Adrenal gland (tissue), 12 donors: ENCODE measurements around the gene SLC16A10. TPM values are rescaled to one million over a fixed set of nuclear protein-coding genes. Genes with fewer than 3 reads are reported as not detected.
"Not testable (repeated sequence)": the region's sequence is repeated elsewhere in the genome, so short reads cannot be mapped to it uniquely, and the experiment has no call there.

Experiments
- DNase-seq, 7 donors: peaks; one replicate each; pipeline ENCODE4 v3.0.0-alpha.2; 2019 to 2020
- H3K27ac ChIP-seq, 5 donors: fragments of 200-600 bp; sonication (generic) in 4 of 5; 1 replicate in 3 of 5; 2 replicates in 2 of 5; pipeline versions ENCODE4 v1.5.1 to v1.8.0; 2016 to 2020; ENCODE audit warnings: mild to moderate bottlenecking in 1 of 5
- H3K27me3 ChIP-seq: fragments of 200-600 bp; 2 replicates; pipeline ENCODE4 v1.8.0; 2021
- H3K36me3 ChIP-seq, 2 donors: fragments of 200-600 bp; replicated peaks in 1 of 2; 1 replicate in 1 of 2; 2 replicates in 1 of 2; pipeline versions ENCODE4 v1.5.1 to v1.8.0; 2018 to 2022
- H3K4me1 ChIP-seq, 2 donors: fragments of 200-600 bp; replicated peaks in 1 of 2; 1 replicate in 1 of 2; 2 replicates in 1 of 2; pipeline versions ENCODE4 v1.5.1 to v1.8.0; 2018 to 2021
- H3K4me3 ChIP-seq, 4 donors: fragments of 200-600 bp; sonication (generic) in 3 of 4; one replicate each; pipeline ENCODE4 v1.5.1; 2016 to 2018
- H3K9me3 ChIP-seq, 3 donors: fragments of 200-600 bp; sonication (generic) in 1 of 3; replicated peaks in 1 of 3; 1 replicate in 2 of 3; 2 replicates in 1 of 3; pipeline versions ENCODE4 v1.5.1 to v1.8.0; 2016 to 2021
- POLR2A ChIP-seq, 2 donors: fragments of 450-650 bp; IDR thresholded peaks; one replicate each; pipeline ENCODE4 v1.6.1; 2017; ENCODE audit warnings: antibody characterized with exemption in 2 of 2, mild to moderate bottlenecking in 2 of 2, moderate library complexity in 1 of 2
- WGBS, 4 donors: extraction: QIAGEN DNeasy Blood & Tissue Kit in 2 of 4; methylation state at CpG; one replicate each; pipeline versions ENCODE4 v1.1.5 to v1.1.7; 2013 to 2017; 5-methylcytosine and 5-hydroxymethylcytosine counted together
- intact Hi-C, 2 donors: fragments of 100-400 bp; cut with DNase I; formaldehyde crosslinking; loops; one replicate each; pipeline versions ENCODE4 v1.14.1 to v1.15.0; 2022 to 2023
- polyA plus RNA-seq, 3 donors: library from polyadenylated mRNA; stranded (reverse); fragments of 200-250 nt in 2 of 3; fragments of 350-450 nt in 1 of 3; fragmentation: Illumina TruSeq in 1 of 3; extraction: RNeasy Lipid Tissue Mini Kit (QIAGEN cat#74804) in 1 of 3; gene quantifications; one replicate each; pipeline ENCODE4 v1.2.3, GENCODE V29; 2013 to 2014
- total RNA-seq, 9 donors: library from RNA; depleted of rRNA in 4 of 9; stranded (reverse); fragments of >200 nt in 4 of 9; fragments of 120-200 nt in 1 of 9; fragmentation: NEBNext Ultra II Directional in 1 of 9; extraction: Animal tissue kit (Norgen Biotek cat#: 25700) in 1 of 9; gene quantifications; one replicate each; pipeline versions ENCODE4 v1.1.0 to v1.2.4, GENCODE V29; 2013 to 2023
- TF ChIP-seq, protein P1 (sequence below), 6 experiments: fragments of 450-650 bp in 4 of 6; fragments of 200-600 bp in 2 of 6; sonication (generic) in 1 of 6; IDR thresholded peaks; 1 replicate in 5 of 6; 2 replicates in 1 of 6; pipeline versions ENCODE4 v1.5.1 to v1.8.0; 2016 to 2021; ENCODE audit warnings: antibody characterized with exemption in 6 of 6, mild to moderate bottlenecking in 2 of 6, moderate library complexity in 1 of 6
- donor health status: healthy with polysubstance abuse.
- donor health status: Bipolar disorder and iron deficiency.
- donor health status: DM: yes; HTN: yes; CAD: no.
- donor health status: DM: no; HTN: no; CAD: no.
- donor health status: DM: no; HTN: no; CAD: no.
- donor health status: DM: yes; HTN: yes; CAD: no.

The SLC16A10 gene
- total and polyA plus RNA-seq, 12 donors = 4.6 to 97.0 (median 24.9) TPM

GRCh38 chr6:111199935-111200334 lies 112.6 kb downstream of the SLC16A10 start:
- Histone ChIP-seq H3K4me3 (no peak overlapping the region), H3K9me3 (no peaks in the 10 kb centered on the region), H3K4me1 (no peaks in the 10 kb centered on the region), H3K36me3 (no peaks in the 10 kb centered on the region), H3K27me3 (no peaks in the 10 kb centered on the region), H3K27ac (no peak overlapping the region)
- intact Hi-C loops = no loop called here
- TF ChIP-seq POLR2A (IDR thresholded peaks at IDR 0.05) = no peak
- TF ChIP-seq, protein P1, sequence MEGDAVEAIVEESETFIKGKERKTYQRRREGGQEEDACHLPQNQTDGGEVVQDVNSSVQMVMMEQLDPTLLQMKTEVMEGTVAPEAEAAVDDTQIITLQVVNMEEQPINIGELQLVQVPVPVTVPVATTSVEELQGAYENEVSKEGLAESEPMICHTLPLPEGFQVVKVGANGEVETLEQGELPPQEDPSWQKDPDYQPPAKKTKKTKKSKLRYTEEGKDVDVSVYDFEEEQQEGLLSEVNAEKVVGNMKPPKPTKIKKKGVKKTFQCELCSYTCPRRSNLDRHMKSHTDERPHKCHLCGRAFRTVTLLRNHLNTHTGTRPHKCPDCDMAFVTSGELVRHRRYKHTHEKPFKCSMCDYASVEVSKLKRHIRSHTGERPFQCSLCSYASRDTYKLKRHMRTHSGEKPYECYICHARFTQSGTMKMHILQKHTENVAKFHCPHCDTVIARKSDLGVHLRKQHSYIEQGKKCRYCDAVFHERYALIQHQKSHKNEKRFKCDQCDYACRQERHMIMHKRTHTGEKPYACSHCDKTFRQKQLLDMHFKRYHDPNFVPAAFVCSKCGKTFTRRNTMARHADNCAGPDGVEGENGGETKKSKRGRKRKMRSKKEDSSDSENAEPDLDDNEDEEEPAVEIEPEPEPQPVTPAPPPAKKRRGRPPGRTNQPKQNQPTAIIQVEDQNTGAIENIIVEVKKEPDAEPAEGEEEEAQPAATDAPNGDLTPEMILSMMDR (IDR thresholded peaks at IDR 0.05) = no peak
- no peak for DNase-seq
- WGBS, 4 donors = 70 to 91% (median 84%) methylated on average over 1 of the region's 1 CpG

DNA sequence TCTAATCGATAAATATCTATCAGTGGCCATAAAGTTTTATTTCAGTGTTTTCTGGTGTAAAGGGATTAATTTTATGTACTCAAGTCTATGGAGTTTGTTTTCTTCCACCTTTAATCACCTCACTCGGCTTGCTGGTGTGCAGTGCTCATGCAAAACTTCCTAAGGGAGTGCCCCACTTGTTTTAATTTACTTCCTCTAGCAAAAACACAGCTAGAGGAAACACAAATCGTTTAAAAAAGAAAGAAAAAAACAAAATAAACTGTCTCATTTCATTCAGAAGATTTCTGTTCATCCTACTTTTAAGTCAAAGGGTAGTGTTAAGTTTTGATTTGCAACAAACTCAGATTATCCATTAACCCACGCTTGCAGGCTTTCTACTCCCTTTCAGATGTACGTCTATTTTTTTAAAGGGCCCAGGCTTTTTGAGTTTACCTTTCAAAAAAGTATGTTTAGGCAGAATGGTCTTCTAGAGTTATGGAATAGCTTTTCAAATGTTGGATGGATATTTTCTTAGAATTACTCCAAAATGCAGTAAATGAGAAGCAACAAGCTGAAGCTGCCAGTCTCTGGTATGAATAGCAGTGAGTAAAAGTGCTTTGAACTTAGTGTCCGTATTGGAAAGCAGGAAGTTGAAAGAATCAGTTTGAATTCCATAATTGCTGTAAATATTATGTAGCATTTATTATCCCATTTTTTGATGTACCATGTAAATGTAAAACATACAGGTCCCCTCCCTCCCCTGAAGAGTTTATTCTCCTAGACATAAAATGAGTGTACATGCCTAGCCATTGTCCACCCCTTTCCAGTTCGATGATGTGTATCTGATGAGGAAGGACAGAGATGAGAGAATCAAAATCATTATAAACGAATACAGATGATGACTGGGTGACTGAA lies 113.3 kb downstream of the SLC16A10 start:
- no peaks in the 10 kb centered on the region for H3K4me1 ChIP-seq
- DNase-seq = no peak
- no peaks in the 10 kb centered on the region for H3K27me3 ChIP-seq
- no peak overlapping the region for H3K27ac ChIP-seq
- no peak overlapping the region for H3K4me3 ChIP-seq
- no peaks in the 10 kb centered on the region for H3K36me3 ChIP-seq
- TF ChIP-seq, protein P1 (IDR thresholded peaks at IDR 0.05) = no peak
- TF ChIP-seq POLR2A (IDR thresholded peaks at IDR 0.05) = no peak
- no peaks in the 10 kb centered on the region for H3K9me3 ChIP-seq
- intact Hi-C loops = no loop called here
- WGBS, 4 donors = 71 to 77% (median 77%) methylated on average over 8 of the region's 8 CpGs

GRCh38 chr6:111201244-111201554 lies 113.9 kb downstream of the SLC16A10 start:
- DNase-seq = no peak
- H3K27ac ChIP-seq = no peak overlapping the region
- H3K36me3 ChIP-seq = no peaks in the 10 kb centered on the region
- H3K27me3 ChIP-seq = no peaks in the 10 kb centered on the region
- no peak overlapping the region for H3K4me3 ChIP-seq
- TF ChIP-seq, protein P1 (IDR thresholded peaks at IDR 0.05) = no peak
- TF ChIP-seq POLR2A (IDR thresholded peaks at IDR 0.05) = no peak
- no peaks in the 10 kb centered on the region for H3K4me1 ChIP-seq
- no peaks in the 10 kb centered on the region for H3K9me3 ChIP-seq
- intact Hi-C loops = no loop called here
- 77 to 89% (median 83%) methylated on average over 1 of the region's 1 CpG for WGBS, 4 donors

- H3K9me3 ChIP-seq = no peaks in the 10 kb centered on the region
- no peak overlapping the region for H3K27ac ChIP-seq
- intact Hi-C loops = no loop called here
- TF ChIP-seq, protein P1 (IDR thresholded peaks at IDR 0.05) = no peak
- TF ChIP-seq POLR2A (IDR thresholded peaks at IDR 0.05) = no peak
- H3K4me3 ChIP-seq = no peak overlapping the region
- no peak for DNase-seq
- no peaks in the 10 kb centered on the region for H3K36me3 ChIP-seq
- H3K27me3 ChIP-seq = no peaks in the 10 kb centered on the region
- no peaks in the 10 kb centered on the region for H3K4me1 ChIP-seq
- 87 to 95% (median 91%) methylated on average over 3 of the region's 3 CpGs for WGBS, 4 donors
Observed at GRCh38 chr6:111201764-111202163, 114.5 kb downstream of the SLC16A10 start.

DNA sequence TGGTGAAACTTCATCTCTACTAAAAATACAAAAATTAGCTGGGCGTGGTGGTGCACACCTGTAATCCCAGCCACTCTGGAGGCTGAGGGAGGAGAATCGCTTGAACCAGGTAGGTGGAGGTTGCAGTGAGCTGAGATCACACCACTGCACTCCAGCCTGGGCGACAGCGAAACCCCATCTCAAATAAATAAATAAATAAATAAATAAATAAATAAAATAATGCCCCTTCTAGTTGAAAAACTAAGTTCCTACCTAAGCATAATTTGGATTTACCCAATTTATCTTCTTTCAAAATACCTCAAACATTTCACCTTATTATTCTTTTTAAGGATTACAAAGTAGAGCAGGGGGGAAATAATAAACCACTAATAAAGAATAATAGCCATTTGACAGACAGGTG lies 116.2 kb downstream of the SLC16A10 start:
- 89 to 98% (median 97%) methylated on average over 4 of the region's 4 CpGs for WGBS, 4 donors
- H3K27me3 ChIP-seq, H3K36me3 ChIP-seq, H3K27ac ChIP-seq, H3K9me3 ChIP-seq, intact Hi-C loops, H3K4me3 ChIP-seq, H3K4me1 ChIP-seq, DNase-seq: not testable (repeated sequence)
